Vagina (tissue), 2 donors: Measurements from ENCODE around the gene PDCL2.

Source experiments
- CTCF ChIP-seq, 3 experiments: fragments of 450-650 bp in 2 of 3; fragments of 200-600 bp in 1 of 3; sonication (generic) in 1 of 3; IDR thresholded peaks; one replicate each; pipeline ENCODE4 v1.5.1; 2017 to 2019; ENCODE audit warnings: antibody characterized with exemption in 3 of 3, mild to moderate bottlenecking in 2 of 3, moderate library complexity in 2 of 3
- POLR2AphosphoS5 ChIP-seq, 2 donors: sonication (generic); formaldehyde crosslinking; IDR thresholded peaks; one replicate each; pipeline ENCODE4 v1.9.0; 2017; ENCODE audit warnings: antibody characterized with exemption in 2 of 2, mild to moderate bottlenecking in 2 of 2, low read depth in 1 of 2; ENCODE audit not compliant: insufficient read depth in 1 of 2

- TF ChIP-seq POLR2AphosphoS5 (IDR thresholded peaks at IDR 0.05; ENCODE audit: insufficient read depth in 1 of 2, low read depth in 1 of 2) (no peak), CTCF (IDR thresholded peaks at IDR 0.05) (no peak)
These were observed 45.3 kb upstream of the PDCL2 start for GRCh38 chr4:55637272-55637820.
